Measurements from ENCODE around the gene PPP2R2D. TPM values are rescaled to one million over a fixed set of nuclear protein-coding genes. Genes with fewer than 3 reads are reported as not detected.

Gene PPP2R2D
- total RNA-seq, 2 experiments from 2014 or later, result 37.4 to 38.5 TPM

- H3K9me2 ChIP-seq (ENCODE audit: insufficient read depth, low read length), result no peaks in the 10 kb centered on the region
- H3K36me3 ChIP-seq (ENCODE audit: insufficient read depth, low read length), result no peaks in the 10 kb centered on the region
- CTCF ChIA-PET (ENCODE audit: unreplicated experiment), result no interaction called here
- DNase-seq (ENCODE audit: low spot score), result no peak
- H3K27ac ChIP-seq (ENCODE audit: low read depth, low read length, poor library complexity, severe bottlenecking), result no peak overlapping the region
- no peak overlapping the region for H3K4me2 ChIP-seq (ENCODE audit: low read length)
- no peak overlapping the region for H3K4me3 ChIP-seq (ENCODE audit: low read depth, low read length, poor library complexity, severe bottlenecking)
- TF ChIP-seq, protein P1, sequence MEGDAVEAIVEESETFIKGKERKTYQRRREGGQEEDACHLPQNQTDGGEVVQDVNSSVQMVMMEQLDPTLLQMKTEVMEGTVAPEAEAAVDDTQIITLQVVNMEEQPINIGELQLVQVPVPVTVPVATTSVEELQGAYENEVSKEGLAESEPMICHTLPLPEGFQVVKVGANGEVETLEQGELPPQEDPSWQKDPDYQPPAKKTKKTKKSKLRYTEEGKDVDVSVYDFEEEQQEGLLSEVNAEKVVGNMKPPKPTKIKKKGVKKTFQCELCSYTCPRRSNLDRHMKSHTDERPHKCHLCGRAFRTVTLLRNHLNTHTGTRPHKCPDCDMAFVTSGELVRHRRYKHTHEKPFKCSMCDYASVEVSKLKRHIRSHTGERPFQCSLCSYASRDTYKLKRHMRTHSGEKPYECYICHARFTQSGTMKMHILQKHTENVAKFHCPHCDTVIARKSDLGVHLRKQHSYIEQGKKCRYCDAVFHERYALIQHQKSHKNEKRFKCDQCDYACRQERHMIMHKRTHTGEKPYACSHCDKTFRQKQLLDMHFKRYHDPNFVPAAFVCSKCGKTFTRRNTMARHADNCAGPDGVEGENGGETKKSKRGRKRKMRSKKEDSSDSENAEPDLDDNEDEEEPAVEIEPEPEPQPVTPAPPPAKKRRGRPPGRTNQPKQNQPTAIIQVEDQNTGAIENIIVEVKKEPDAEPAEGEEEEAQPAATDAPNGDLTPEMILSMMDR (conservative IDR thresholded peaks at IDR 0.05; ENCODE audit: low read length), result no peak
- no peak for TF ChIP-seq EZH2phosphoT487 (IDR thresholded peaks at IDR 0.05; ENCODE audit: borderline replicate concordance, low read depth, low read length)
- H4K20me1 ChIP-seq (ENCODE audit: insufficient read depth, low read length), result no peaks in the 10 kb centered on the region
- no peak overlapping the region for H2AFZ ChIP-seq (ENCODE audit: low read length)
- BruUV-seq (replicated peaks), result no TSS peak
- H3K9me3 ChIP-seq (ENCODE audit: low read length), result no peaks in the 10 kb centered on the region
- no peaks in the 10 kb centered on the region for H3K79me2 ChIP-seq (ENCODE audit: insufficient read depth, low read depth, low read length)
- peaks cover 12% of the 10 kb centered on the region for H3K4me1 ChIP-seq (ENCODE audit: insufficient read depth, low read length, poor library complexity, severe bottlenecking)
- intact Hi-C loops (cut with micrococcal nuclease; ENCODE audit: unreplicated experiment), result no loop called here
- POLR2A ChIA-PET, result no interaction called here
Observed at GRCh38 chr10:131895116-131895515, 5.7 kb upstream of the PPP2R2D start.

- H2AFZ ChIP-seq (ENCODE audit: low read length), result no peak overlapping the region
- TF ChIP-seq EZH2phosphoT487 (IDR thresholded peaks at IDR 0.05; ENCODE audit: borderline replicate concordance, low read depth, low read length), result no peak
- TF ChIP-seq, protein P1 (conservative IDR thresholded peaks at IDR 0.05; ENCODE audit: low read length), result no peak
- CTCF ChIA-PET (ENCODE audit: unreplicated experiment), result no interaction called here
- no peak for DNase-seq (ENCODE audit: low spot score)
- no peaks in the 10 kb centered on the region for H4K20me1 ChIP-seq (ENCODE audit: insufficient read depth, low read length)
- no TSS peak for BruUV-seq (replicated peaks)
- H3K27ac ChIP-seq (ENCODE audit: low read depth, low read length, poor library complexity, severe bottlenecking), result no peak overlapping the region
- POLR2A ChIA-PET, result interaction anchor here (1.7 kb wide), 1 partner anchor 16 kb away, joined by 7 read pairs; no protein-coding TSS in a partner anchor
- peaks cover 12% of the 10 kb centered on the region for H3K4me1 ChIP-seq (ENCODE audit: insufficient read depth, low read length, poor library complexity, severe bottlenecking)
- intact Hi-C loops (cut with micrococcal nuclease; ENCODE audit: unreplicated experiment), result no loop called here
- no peaks in the 10 kb centered on the region for H3K9me3 ChIP-seq (ENCODE audit: low read length)
- no peaks in the 10 kb centered on the region for H3K9me2 ChIP-seq (ENCODE audit: insufficient read depth, low read length)
- no peak overlapping the region for H3K4me3 ChIP-seq (ENCODE audit: low read depth, low read length, poor library complexity, severe bottlenecking)
- no peaks in the 10 kb centered on the region for H3K36me3 ChIP-seq (ENCODE audit: insufficient read depth, low read length)
- no peak overlapping the region for H3K4me2 ChIP-seq (ENCODE audit: low read length)
- peaks cover 1% of the 10 kb centered on the region; the same call in 1 of the 2 replicates for H3K79me2 ChIP-seq (ENCODE audit: insufficient read depth, low read depth, low read length)
Observed at GRCh38 chr10:131896403-131896802, 4.4 kb upstream of the PPP2R2D start.

DNA sequence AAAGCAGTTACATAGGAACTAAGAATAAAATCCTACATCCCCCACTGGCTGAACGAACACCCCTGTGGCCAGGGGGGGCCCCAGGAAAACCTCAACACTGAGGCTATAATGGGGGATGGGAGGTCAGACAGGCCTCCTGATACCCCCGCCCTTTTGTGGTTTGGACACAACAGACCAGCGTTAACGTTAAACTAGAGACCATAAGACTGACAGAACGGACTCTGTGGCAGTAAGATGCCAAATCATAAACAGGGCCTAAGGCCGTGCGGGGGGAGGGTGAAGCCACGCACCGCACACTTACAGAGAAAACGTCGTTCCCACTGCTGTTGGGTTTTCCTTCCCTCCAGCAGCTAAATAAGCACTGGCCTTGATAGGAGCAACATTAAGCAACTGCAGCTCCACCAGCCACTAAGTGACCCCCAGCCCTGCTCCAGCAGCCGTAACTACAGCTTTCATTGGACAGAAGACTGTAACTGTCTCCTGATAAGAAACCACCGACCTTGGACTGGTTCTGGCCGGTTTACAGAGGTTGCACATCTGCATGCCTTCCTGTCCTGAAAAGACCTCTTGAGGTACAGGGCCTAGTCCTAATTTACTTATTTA, 3.4 kb upstream of the PPP2R2D start:
- peaks cover 11% of the 10 kb centered on the region for H3K79me2 ChIP-seq (ENCODE audit: insufficient read depth, low read depth, low read length)
- intact Hi-C loops (cut with micrococcal nuclease; ENCODE audit: unreplicated experiment), result no loop called here
- no peaks in the 10 kb centered on the region for H3K9me2 ChIP-seq (ENCODE audit: insufficient read depth, low read length)
- ChIA-PET CTCF (ENCODE audit: unreplicated experiment) (no interaction called here), POLR2A (interaction anchor here (0.6 to 1.7 kb wide), 2 partner anchors 15 to 16 kb away, joined by 3 to 7 read pairs; no protein-coding TSS in a partner anchor)
- no TSS peak for BruUV-seq (replicated peaks)
- H3K9me3 ChIP-seq (ENCODE audit: low read length), result no peaks in the 10 kb centered on the region
- H3K4me1 ChIP-seq (ENCODE audit: insufficient read depth, low read length, poor library complexity, severe bottlenecking), result peaks cover 15% of the 10 kb centered on the region
- no peak overlapping the region for H3K27ac ChIP-seq (ENCODE audit: low read depth, low read length, poor library complexity, severe bottlenecking)
- no peak overlapping the region for H2AFZ ChIP-seq (ENCODE audit: low read length)
- H3K36me3 ChIP-seq (ENCODE audit: insufficient read depth, low read length), result no peaks in the 10 kb centered on the region
- peaks cover 6% of the 10 kb centered on the region; the same call in 1 of the 2 replicates for H4K20me1 ChIP-seq (ENCODE audit: insufficient read depth, low read length)
- TF ChIP-seq, protein P1 (conservative IDR thresholded peaks at IDR 0.05; ENCODE audit: low read length), result no peak
- TF ChIP-seq EZH2phosphoT487 (IDR thresholded peaks at IDR 0.05; ENCODE audit: borderline replicate concordance, low read depth, low read length), result no peak
- no peak overlapping the region for H3K4me2 ChIP-seq (ENCODE audit: low read length)
- DNase-seq (ENCODE audit: low spot score), result no peak
- H3K4me3 ChIP-seq (ENCODE audit: low read depth, low read length, poor library complexity, severe bottlenecking), result no peak overlapping the region

All from OCI-LY7 (cell line).